IMR-90 (cell line): ENCODE data around the gene RIN1. TPM values are rescaled to one million over a fixed set of nuclear protein-coding genes. Genes with fewer than 3 reads are reported as not detected.
A peak's percentile ranks its signal among the peaks of the same experiment; 100 is the strongest.
"Not testable (repeated sequence)": the region's sequence is repeated elsewhere in the genome, so short reads cannot be mapped to it uniquely, and the experiment has no call there.

Experiments
- ATAC-seq: fragments of 200-7000 bp; cut with Tn5 transposase; 2 replicates; pipeline ENCODE4 v1.9.1; 2020; ENCODE audit warnings: low read depth, mild to moderate bottlenecking, moderate library complexity
- BruUV-seq: library from RNA; stranded (reverse); fragments of 400-500 nt; replicated peaks from 2 replicates; lab custom pipeline; 2021; lab: Mats Ljungman, UMichigan
- CTCF ChIA-PET: fragments of 300-600 bp; formaldehyde crosslinking; extraction: SDS; loops from one replicate; lab custom pipeline; 2021; ENCODE audit warnings: antibody characterized with exemption; lab: Yijun Ruan, JAX
- POLR2A ChIA-PET: fragments of 300-600 bp; sonication (Branson Sonifier 250); formaldehyde crosslinking; loops from one replicate; lab custom pipeline; 2022; ENCODE audit warnings: antibody characterized with exemption; ENCODE audit not compliant: unreplicated experiment; lab: Charles Lee
- DNase-seq: peaks from one replicate; pipeline ENCODE4 v3.0.0; 2013
- H2AFZ ChIP-seq: replicated peaks from 2 replicates; pipeline ENCODE3; 2013; ENCODE audit warnings: low read length, mild to moderate bottlenecking; ENCODE audit not compliant: poor library complexity
- H2AK5ac ChIP-seq: 2 replicates; pipeline ENCODE4 v1.6.1; 2013; ENCODE audit warnings: low read depth, low read length, inconsistent platforms
- H2AK9ac ChIP-seq: replicated peaks from 2 replicates; pipeline ENCODE3; 2013; ENCODE audit warnings: mild to moderate bottlenecking, low read depth, low read length, moderate library complexity; ENCODE audit not compliant: poor library complexity
- H2BK120ac ChIP-seq: 2 replicates; pipeline ENCODE4 v1.6.1; 2013; ENCODE audit warnings: low read depth, low read length, inconsistent platforms
- H2BK15ac ChIP-seq: 3 replicates; pipeline ENCODE4 v1.6.1; 2013; ENCODE audit warnings: low read depth, low read length, inconsistent platforms
- H2BK20ac ChIP-seq: 2 replicates; pipeline ENCODE4 v1.6.1; 2013; ENCODE audit warnings: low read depth, mild to moderate bottlenecking, inconsistent platforms, low read length, moderate library complexity
- H2BK5ac ChIP-seq: 2 replicates; pipeline ENCODE4 v1.6.1; 2013; ENCODE audit warnings: mild to moderate bottlenecking, low read depth, low read length, inconsistent platforms; ENCODE audit not compliant: poor library complexity, severe bottlenecking
- H3K14ac ChIP-seq: replicated peaks from 2 replicates; pipeline ENCODE4 v1.6.1; 2013; ENCODE audit warnings: low read depth, low read length, inconsistent platforms
- H3K18ac ChIP-seq: 2 replicates; pipeline ENCODE4 v1.6.1; 2013; ENCODE audit warnings: low read depth, low read length, control low read depth
- H3K23ac ChIP-seq: 2 replicates; pipeline ENCODE4 v1.6.1; 2013; ENCODE audit warnings: low read depth, low read length, inconsistent platforms
- H3K27ac ChIP-seq: 2 replicates; pipeline ENCODE4 v1.5.1; 2013; ENCODE audit warnings: mild to moderate bottlenecking, control low read depth, low read length; ENCODE audit not compliant: insufficient read depth
- H3K27me3 ChIP-seq: 2 replicates; pipeline ENCODE4 v1.6.1; 2013; ENCODE audit warnings: low read length; ENCODE audit not compliant: control insufficient read depth, insufficient read depth
- H3K36me3 ChIP-seq: 2 replicates; pipeline ENCODE4 v1.6.1; 2013; ENCODE audit warnings: low read length, mixed read lengths; ENCODE audit not compliant: control insufficient read depth, insufficient read depth
- H3K4ac ChIP-seq: 2 replicates; pipeline ENCODE4 v1.6.1; 2013; ENCODE audit warnings: low read depth, low read length, inconsistent platforms
- H3K4me1 ChIP-seq: 2 replicates; pipeline ENCODE4 v1.6.1; 2013; ENCODE audit warnings: low read length, mixed read lengths; ENCODE audit not compliant: control insufficient read depth, insufficient read depth
- H3K4me2 ChIP-seq: 2 replicates; pipeline ENCODE4 v1.6.1; 2013; ENCODE audit warnings: low read depth, mild to moderate bottlenecking, control low read depth, low read length, moderate library complexity
- H3K4me3 ChIP-seq: 2 replicates; pipeline ENCODE4 v1.5.1; 2013; ENCODE audit warnings: low read depth, mild to moderate bottlenecking, control low read depth, low read length, moderate library complexity; ENCODE audit not compliant: insufficient read depth
- H3K56ac ChIP-seq: 2 replicates; pipeline ENCODE4 v1.6.1; 2013; ENCODE audit warnings: low read length, inconsistent platforms; ENCODE audit not compliant: insufficient read depth; ENCODE audit errors: extremely low read depth
- H3K79me1 ChIP-seq, 2 experiments: 2 replicates each; pipeline ENCODE4 v1.6.1; 2013; ENCODE audit warnings: low read length in 2 of 2, inconsistent platforms in 1 of 2, low read depth in 1 of 2
- H3K9ac ChIP-seq: 2 replicates; pipeline ENCODE4 v1.6.1; 2013; ENCODE audit warnings: low read depth, low read length, control low read depth
- H3K9me1 ChIP-seq: 2 replicates; pipeline ENCODE4 v1.6.1; 2013; ENCODE audit warnings: low read length, inconsistent platforms; ENCODE audit not compliant: insufficient read depth
- H3K9me3 ChIP-seq: 2 replicates; pipeline ENCODE4 v1.6.1; 2013; ENCODE audit warnings: low read length; ENCODE audit not compliant: control insufficient read depth, insufficient read depth
- H4K20me1 ChIP-seq: 2 replicates; pipeline ENCODE4 v1.6.1; 2013; ENCODE audit warnings: low read length, inconsistent platforms; ENCODE audit not compliant: insufficient read depth
- H4K5ac ChIP-seq: 2 replicates; pipeline ENCODE4 v1.6.1; 2013; ENCODE audit warnings: mild to moderate bottlenecking, low read depth, low read length, control low read depth
- H4K8ac ChIP-seq, 2 experiments: 2 replicates each; pipeline ENCODE4 v1.6.1; 2013; ENCODE audit warnings: low read depth in 2 of 2, low read length in 2 of 2, control low read depth in 1 of 2, inconsistent platforms in 1 of 2
- H4K91ac ChIP-seq: 2 replicates; pipeline ENCODE4 v1.6.1; 2013; ENCODE audit warnings: low read depth, low read length, inconsistent platforms; ENCODE audit not compliant: insufficient read depth
- BHLHE40 ChIP-seq: fragments of 150-350 bp; IDR thresholded peaks from 2 replicates; pipeline ENCODE4 v1.6.1; 2016; ENCODE audit warnings: mild to moderate bottlenecking, low read depth, low read length
- CEBPB ChIP-seq: IDR thresholded peaks from 2 replicates; pipeline ENCODE4 v1.6.1; 2012; ENCODE audit warnings: low read depth, low read length, improper control_type of control experiment
- CHD1 ChIP-seq: IDR thresholded peaks from 2 replicates; pipeline ENCODE4 v1.6.1; 2012; ENCODE audit warnings: low read depth, low read length, improper control_type of control experiment
- FOS ChIP-seq: fragments of 150-350 bp; IDR thresholded peaks from 2 replicates; pipeline ENCODE4 v1.6.1; 2016; ENCODE audit warnings: low read depth, low read length
- MAFK ChIP-seq: IDR thresholded peaks from 2 replicates; pipeline ENCODE4 v1.6.1; 2012; ENCODE audit warnings: low read depth, low read length, improper control_type of control experiment
- MAZ ChIP-seq: IDR thresholded peaks from 2 replicates; pipeline ENCODE4 v1.6.1; 2012; ENCODE audit warnings: low read depth, mild to moderate bottlenecking, low read length, improper control_type of control experiment, moderate library complexity, borderline replicate concordance
- NFE2L2 ChIP-seq: fragments of 150-350 bp; IDR thresholded peaks from 2 replicates; pipeline ENCODE4 v1.6.1; 2016; ENCODE audit warnings: low read depth, mild to moderate bottlenecking, low read length
- RFX5 ChIP-seq: IDR thresholded peaks from 2 replicates; pipeline ENCODE4 v1.8.0; 2012; ENCODE audit warnings: low read depth, mild to moderate bottlenecking, low read length, moderate library complexity
- WGBS, 2 experiments: methylation state at CpG; one replicate each; pipeline versions ENCODE4 v1.1.5 to v1.1.7; 2013; ENCODE audit warnings: missing lambda C conversion rate in 2 of 2; ENCODE audit not compliant: insufficient read length in 1 of 2; ENCODE audit errors: extremely low coverage in 2 of 2; 5-methylcytosine and 5-hydroxymethylcytosine counted together
- dilution Hi-C: fragments of 300-500 bp; cut with HindIII; formaldehyde crosslinking; loops from one replicate; pipeline ENCODE4 v1.14.3; 2018; ENCODE audit warnings: low sequenced_read_pairs; ENCODE audit not compliant: unreplicated experiment
- in situ Hi-C: fragments of 300-500 bp; cut with MboI; formaldehyde crosslinking; loops from 3 replicates; pipeline ENCODE4 v1.14.3; 2019; ENCODE audit warnings: low sequenced_read_pairs, inconsistent platforms, mixed read lengths
- intact Hi-C: fragments of 100-400 bp; cut with micrococcal nuclease; formaldehyde crosslinking; loops from 2 replicates; pipeline ENCODE4 v1.10.0; 2022
- polyA plus RNA-seq, 3 experiments: library from polyadenylated mRNA; depleted of rRNA; stranded (reverse); fragments of >200 nt; gene quantifications; 2 replicates each; pipeline ENCODE4 v1.2.3, GENCODE V29; 2012; ENCODE audit warnings: low replicate concordance in 1 of 3
- total RNA-seq: library from RNA; depleted of rRNA; stranded (reverse); fragments of >200 nt; gene quantifications from 2 replicates; pipeline ENCODE4 v1.2.3, GENCODE V29; 2012
- TF ChIP-seq, protein P1 (sequence below): fragments of 150-350 bp; IDR thresholded peaks from 2 replicates; pipeline ENCODE4 v1.6.1; 2017; ENCODE audit warnings: mild to moderate bottlenecking, antibody characterized with exemption, low read length, low read depth

Gene RIN1
- total and polyA plus RNA-seq, 2 of the 4 experiments (the other 2 are of a cell fraction): 9.9 to 20.8 TPM

DNA sequence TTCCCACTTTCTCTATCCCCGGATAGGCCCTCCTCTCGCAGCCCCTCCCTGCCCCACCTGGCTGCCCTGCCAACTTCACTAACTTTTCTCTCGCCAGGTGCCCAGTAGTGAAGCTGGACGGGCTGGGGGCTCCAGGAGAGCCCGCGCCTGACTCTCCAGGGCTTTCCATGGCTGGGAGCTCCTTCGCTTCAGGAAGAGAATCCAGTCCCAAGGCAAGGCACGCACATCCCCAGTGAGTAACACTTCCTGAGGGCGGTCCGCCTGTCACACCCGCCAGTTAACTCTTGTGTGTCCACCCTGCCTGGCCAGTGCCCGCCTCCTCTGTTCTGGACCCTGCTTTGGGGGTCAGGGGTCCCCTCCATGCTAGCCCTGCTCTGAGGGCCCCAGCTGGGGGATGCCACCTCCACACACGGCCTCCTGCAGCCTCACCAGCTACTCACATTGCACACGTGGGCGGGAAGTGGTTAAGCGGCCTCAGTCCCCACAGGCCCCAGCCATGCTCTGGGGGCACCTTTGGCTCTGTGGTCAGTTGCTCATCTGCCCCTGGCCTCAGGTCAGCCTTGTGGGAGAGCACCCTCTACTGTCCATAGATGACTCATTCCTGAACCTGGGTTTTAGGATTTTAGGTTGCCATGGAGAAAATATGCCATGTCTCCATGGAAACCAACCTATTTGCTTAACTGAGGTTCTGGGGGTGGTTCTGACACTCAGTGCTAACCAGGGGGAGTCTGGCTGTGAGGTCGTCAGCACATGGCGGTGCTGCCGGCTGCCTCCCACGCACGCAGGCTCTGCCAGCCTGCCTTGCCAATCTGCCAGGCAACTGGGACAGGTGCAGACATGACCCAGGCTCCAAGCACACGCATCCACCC is at the start of gene RIN1 (continued):
- TF ChIP-seq RFX5 (no peak), MAFK (no peak), CHD1 (no peak; the same call in 1 of the 2 replicates), BHLHE40 (peak; percentile 78), NFE2L2 (0 out of 2 replicates have a peak, but pooled peaks have one; percentile 2), MAZ (peak; percentile 79), FOS (peak; percentile 98), CEBPB (peak; percentile 54; the same call in 1 of the 2 replicates)
- TF ChIP-seq, protein P1, sequence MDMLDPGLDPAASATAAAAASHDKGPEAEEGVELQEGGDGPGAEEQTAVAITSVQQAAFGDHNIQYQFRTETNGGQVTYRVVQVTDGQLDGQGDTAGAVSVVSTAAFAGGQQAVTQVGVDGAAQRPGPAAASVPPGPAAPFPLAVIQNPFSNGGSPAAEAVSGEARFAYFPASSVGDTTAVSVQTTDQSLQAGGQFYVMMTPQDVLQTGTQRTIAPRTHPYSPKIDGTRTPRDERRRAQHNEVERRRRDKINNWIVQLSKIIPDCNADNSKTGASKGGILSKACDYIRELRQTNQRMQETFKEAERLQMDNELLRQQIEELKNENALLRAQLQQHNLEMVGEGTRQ: peak; percentile 77

DNA sequence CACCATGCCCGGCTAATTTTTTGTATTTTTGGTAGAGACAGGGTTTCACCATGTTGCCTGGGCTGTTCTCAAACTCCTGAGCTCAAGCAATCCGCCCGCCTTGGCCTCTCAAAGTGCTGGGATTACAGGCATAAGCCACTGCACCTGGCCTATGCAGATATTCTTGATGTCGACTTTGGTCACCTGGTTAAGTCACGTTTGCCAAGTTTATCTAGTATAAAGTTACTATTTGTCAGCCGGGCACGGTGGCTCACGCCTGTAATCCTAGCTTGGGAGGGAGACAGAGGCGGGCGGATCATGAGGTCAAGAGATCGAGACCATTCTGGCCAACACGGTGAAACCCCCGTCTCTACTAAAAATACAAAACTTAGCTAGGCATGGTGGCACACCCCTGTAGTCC is 48.1 kb upstream of the RIN1 start:
- H3K4me2 ChIP-seq, H3K4ac ChIP-seq, in situ Hi-C loops, BruUV-seq, intact Hi-C loops, H3K14ac ChIP-seq, DNase-seq, H2BK20ac ChIP-seq, H3K36me3 ChIP-seq, H4K20me1 ChIP-seq, H3K9ac ChIP-seq, H4K8ac ChIP-seq, H3K23ac ChIP-seq, H2AFZ ChIP-seq, H3K4me3 ChIP-seq, H2BK5ac ChIP-seq, H3K56ac ChIP-seq, H2AK5ac ChIP-seq, H2AK9ac ChIP-seq, H3K27ac ChIP-seq, H3K4me1 ChIP-seq, POLR2A ChIA-PET, H4K91ac ChIP-seq, H2BK120ac ChIP-seq, H3K9me3 ChIP-seq, CTCF ChIA-PET, dilution Hi-C loops, H3K27me3 ChIP-seq, ATAC-seq, H4K5ac ChIP-seq, H2BK15ac ChIP-seq, H3K9me1 ChIP-seq, H3K79me1 ChIP-seq, H3K18ac ChIP-seq: not testable (repeated sequence)
- WGBS, 2 experiments: 87% methylated on average over 6 of the region's 13 CpGs; no CpG with 5 or more reads in 1 of the 2 experiments
